Measurements from ENCODE around the gene MYBPH. TPM values are rescaled to one million over a fixed set of nuclear protein-coding genes. Genes with fewer than 3 reads are reported as not detected.
A peak's percentile ranks its signal among the peaks of the same experiment; 100 is the strongest.

The MYBPH gene
- polyA plus RNA-seq, 3 donors from 2014 or later = not detected

DNA sequence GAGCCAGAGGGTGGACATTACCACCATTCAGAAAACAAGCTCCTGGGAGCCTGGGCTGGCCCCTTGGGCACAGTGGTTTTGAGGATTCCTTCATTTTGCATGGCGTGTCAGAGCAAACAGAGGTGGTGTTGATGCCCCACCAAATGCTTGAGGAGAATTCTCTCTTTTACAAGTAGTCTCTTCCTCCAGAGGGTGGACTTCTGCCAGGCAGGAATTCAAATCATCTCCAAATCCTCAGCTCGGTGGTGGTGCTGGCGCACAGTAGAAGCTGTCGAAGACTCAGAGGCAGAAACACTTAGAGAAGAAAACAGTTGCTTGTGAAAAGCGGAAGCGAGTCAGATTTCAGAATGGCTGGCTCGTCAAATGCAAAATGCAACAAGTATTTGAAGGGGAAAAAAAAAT, 14.3 kb upstream of the MYBPH start:
- no peaks in the 10 kb centered on the region for H3K36me3 Mint-ChIP-seq
- H3K27ac Mint-ChIP-seq = no peak overlapping the region
- peaks cover 4 to 5% (median 5%) of the 10 kb centered on the region in 3 donors for H3K27me3 Mint-ChIP-seq (ENCODE audit: low read depth in 3 of 3)
- DNase-seq = no peak
- H3K4me3 Mint-ChIP-seq = no peak overlapping the region
- no peaks in the 10 kb centered on the region for H3K9me3 Mint-ChIP-seq
- no peaks in the 10 kb centered on the region for H3K4me1 Mint-ChIP-seq

DNA sequence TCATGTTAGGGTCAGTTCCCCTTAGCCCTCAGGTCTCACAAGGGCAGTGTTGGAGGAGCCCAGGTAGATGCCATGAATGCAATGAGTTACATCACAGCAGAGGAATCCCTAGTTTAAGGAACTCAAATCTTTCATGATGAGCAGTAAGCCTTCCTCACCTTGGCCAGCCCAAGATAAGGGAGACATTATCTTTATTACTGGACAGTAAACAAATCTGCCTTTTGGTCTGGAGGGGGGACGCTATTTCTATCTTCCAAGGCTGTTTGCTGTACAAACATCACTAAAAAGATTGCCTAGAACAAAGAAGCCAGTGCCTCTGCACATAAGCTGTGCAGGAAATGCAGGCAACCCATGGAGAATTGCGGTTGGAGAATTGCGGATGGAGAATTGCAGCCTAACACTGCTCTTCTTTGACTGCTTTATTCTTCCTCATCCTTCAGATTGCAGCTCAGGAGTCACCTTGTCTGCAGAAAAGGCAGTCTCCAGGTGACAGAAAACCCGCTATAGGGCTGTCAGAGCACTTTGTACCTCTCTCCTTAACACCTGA, 13.1 kb upstream of the MYBPH start:
- peaks cover 4 to 5% (median 5%) of the 10 kb centered on the region in 3 donors for H3K27me3 Mint-ChIP-seq (ENCODE audit: low read depth in 3 of 3)
- no peak overlapping the region for H3K27ac Mint-ChIP-seq
- H3K9me3 Mint-ChIP-seq = no peaks in the 10 kb centered on the region
- no peak for DNase-seq
- no peak overlapping the region for H3K4me3 Mint-ChIP-seq
- H3K4me1 Mint-ChIP-seq = no peaks in the 10 kb centered on the region
- no peaks in the 10 kb centered on the region for H3K36me3 Mint-ChIP-seq

DNA sequence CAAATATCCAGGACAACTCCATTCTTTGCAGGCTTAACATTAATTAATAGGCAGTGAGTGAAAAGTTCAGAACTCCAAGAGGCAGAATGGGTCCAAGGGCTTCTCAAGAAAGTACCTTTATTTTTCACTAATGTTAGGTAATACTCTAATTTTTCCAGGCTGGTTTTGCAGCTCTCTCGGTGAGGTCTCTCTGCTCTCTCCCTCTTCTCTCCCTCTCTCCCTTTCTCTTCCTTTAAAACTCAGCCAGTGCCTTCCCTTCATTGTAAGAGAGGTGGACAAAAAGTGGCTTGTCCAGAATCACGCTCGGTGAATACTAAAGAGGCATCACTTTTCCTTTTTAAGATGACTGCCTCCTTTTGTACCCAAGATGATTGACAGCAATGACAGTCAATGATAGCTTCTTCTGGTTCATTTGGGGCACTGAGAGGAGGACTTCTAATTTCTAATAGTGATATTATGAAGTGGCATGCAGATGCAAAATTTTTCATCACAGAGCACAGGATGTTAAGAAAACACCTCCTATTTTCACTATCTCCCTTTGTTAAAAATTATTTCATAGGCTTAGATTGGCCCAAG, 12.2 kb upstream of the MYBPH start:
- H3K27me3 Mint-ChIP-seq (ENCODE audit: low read depth in 3 of 3) = peaks cover 4 to 7% (median 5%) of the 10 kb centered on the region in 3 donors
- H3K4me3 Mint-ChIP-seq = no peak overlapping the region
- no peak for DNase-seq
- H3K27ac Mint-ChIP-seq = peak overlapping the region in 1 of 6 donors; percentile 35
- no peaks in the 10 kb centered on the region for H3K9me3 Mint-ChIP-seq
- H3K36me3 Mint-ChIP-seq = no peaks in the 10 kb centered on the region
- no peaks in the 10 kb centered on the region for H3K4me1 Mint-ChIP-seq

DNA sequence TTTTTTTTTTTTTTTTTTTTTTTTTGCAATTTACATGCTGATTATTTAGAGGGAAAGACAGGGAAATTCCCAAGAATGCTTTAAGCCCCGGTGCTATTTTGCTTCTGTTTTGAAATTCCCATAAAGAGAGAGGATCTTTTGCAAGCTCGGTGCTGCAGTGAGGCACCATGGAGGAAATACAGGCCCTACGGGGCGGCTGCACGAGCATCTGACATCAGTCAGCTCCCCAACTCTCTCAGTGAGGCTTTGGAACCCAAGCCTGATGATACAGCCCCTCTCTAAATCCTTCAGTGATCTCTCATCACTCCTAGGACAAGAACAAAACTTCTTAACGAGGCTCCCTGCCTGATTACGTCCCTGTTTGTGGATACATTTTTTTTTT, 11.7 kb upstream of the MYBPH start:
- H3K36me3 Mint-ChIP-seq = no peaks in the 10 kb centered on the region
- DNase-seq = no peak
- no peaks in the 10 kb centered on the region for H3K4me1 Mint-ChIP-seq
- H3K27me3 Mint-ChIP-seq (ENCODE audit: low read depth in 3 of 3) = peaks cover 4 to 7% (median 5%) of the 10 kb centered on the region in 3 donors
- no peak overlapping the region for H3K4me3 Mint-ChIP-seq
- H3K27ac Mint-ChIP-seq = no peak overlapping the region
- no peaks in the 10 kb centered on the region for H3K9me3 Mint-ChIP-seq

DNA sequence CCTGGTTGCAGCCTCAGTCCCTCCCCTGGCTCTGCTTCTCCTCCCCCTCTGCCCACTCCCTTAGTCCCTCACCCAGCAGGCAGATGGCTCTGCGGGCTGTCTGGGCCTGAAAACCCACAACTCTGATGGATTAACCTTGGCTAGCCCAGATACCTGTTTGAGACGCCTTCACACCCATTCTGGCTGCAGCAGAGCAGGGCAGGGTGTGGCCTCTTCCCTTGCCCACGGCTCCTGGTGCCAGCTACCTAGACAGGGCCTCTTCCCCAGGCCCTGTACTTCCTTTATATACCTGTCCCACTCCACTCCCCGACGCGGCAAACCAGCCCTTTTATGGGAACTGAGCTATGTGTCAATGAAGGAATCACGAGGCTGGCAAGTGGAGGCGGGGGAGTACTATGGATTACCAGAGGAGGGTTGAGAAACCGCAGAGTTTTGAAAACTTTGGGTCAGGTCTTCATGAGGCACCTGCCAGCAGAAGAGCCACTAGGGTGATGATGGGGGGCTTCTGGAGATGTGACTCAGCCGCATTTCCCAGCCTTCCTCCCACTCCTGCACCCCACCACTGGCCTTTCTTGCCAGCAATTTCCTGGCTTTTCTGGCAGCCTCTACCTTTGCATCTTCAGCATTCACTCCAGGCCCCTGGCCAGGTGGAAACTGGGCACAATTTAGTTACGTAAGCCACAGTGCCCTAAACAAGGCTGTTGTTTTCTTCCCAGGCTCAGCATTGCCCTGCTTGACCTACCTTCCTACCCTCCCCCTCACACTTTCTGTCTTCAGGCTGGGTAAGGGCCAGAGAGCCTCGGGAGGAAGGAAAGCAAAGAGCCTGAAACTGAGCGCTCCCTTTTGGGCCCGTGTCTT, 11.0 kb upstream of the MYBPH start, which contains the start of gene CHI3L1:
CHI3L1 (minus strand) TSS at position 259 of the 858 bp plus-strand sequence; CDS start at position 178, 81 bp downstream.
- Mint-ChIP-seq H3K36me3 (no peaks in the 10 kb centered on the region), H3K9me3 (no peaks in the 10 kb centered on the region), H3K4me1 (no peaks in the 10 kb centered on the region), H3K4me3 (no peak within 1 kb of the TSS), H3K27ac (no peak within 1 kb of the TSS), H3K27me3 (ENCODE audit: low read depth in 3 of 3) (peaks cover 5 to 7% (median 5%) of the 10 kb centered on the region in 3 donors)
- DNase-seq = no peak

DNA sequence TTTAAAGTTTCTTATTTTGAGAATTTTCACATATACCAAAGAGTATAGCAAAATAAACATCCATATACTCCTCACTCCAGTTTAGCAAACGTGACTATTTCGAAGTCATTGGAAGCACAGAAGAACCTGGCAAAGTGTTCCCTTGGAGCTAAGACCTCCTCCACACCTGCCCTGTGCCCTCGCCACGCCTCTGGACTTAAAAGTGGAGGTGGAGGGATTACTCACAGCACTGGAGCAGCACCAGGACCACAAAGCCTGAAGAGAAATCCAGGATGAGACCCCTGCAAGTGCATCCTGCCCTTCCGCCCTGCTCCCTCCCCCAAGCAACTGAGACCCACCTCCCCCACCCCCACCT, 10.4 kb upstream of the MYBPH start:
- no peak overlapping the region for H3K4me3 Mint-ChIP-seq
- H3K27ac Mint-ChIP-seq = no peak overlapping the region
- no peaks in the 10 kb centered on the region for H3K4me1 Mint-ChIP-seq
- H3K9me3 Mint-ChIP-seq = no peaks in the 10 kb centered on the region
- peaks cover 5 to 7% (median 5%) of the 10 kb centered on the region in 3 donors for H3K27me3 Mint-ChIP-seq (ENCODE audit: low read depth in 3 of 3)
- no peaks in the 10 kb centered on the region for H3K36me3 Mint-ChIP-seq
- DNase-seq = no peak

DNA sequence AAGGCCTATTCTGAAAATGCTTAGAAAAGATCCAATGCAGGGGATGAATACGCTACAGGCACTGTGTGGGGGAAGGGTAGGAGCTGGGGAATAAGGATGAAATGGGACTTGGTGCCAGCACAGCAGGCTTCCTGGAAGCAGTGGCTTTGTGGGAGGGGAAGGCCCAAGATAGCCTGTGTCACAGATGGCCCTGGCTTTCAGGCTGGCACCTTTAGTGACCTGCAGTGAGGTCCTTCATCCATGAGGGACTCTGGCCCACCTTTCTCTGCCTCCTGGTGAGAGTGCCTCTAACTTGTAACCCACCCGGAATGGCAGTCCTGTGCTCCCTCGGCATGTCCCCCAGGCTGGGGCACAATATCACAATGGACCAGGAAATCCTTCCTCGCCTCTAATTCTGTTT, 10.0 kb upstream of the MYBPH start:
- DNase-seq = no peak
- Mint-ChIP-seq H3K36me3 (no peaks in the 10 kb centered on the region), H3K4me3 (no peak overlapping the region), H3K27me3 (ENCODE audit: low read depth in 3 of 3) (peaks cover 5 to 7% (median 5%) of the 10 kb centered on the region in 3 donors), H3K4me1 (no peaks in the 10 kb centered on the region), H3K27ac (no peak overlapping the region), H3K9me3 (no peaks in the 10 kb centered on the region)

DNA sequence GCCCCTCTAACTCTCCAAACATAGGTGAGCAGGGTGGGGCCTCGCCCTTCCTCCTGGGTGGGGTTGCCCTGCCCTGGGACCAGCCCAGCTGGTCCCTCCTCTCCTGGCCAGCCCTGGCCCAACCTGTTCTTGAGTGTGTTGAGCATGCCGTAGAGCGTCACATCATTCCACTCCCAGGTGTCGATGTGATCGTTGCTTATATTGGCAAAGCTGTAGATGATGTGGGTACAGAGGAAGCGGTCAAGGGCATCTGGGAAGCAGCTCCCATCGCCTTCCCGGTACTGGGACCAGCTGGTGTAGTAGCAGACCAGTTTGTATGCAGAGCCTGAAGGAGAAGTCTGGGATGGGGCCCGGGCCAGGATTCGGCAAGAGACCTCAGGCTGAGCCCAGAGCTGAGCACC, 9.4 kb upstream of the MYBPH start:
- no peaks in the 10 kb centered on the region for H3K9me3 Mint-ChIP-seq

DNA sequence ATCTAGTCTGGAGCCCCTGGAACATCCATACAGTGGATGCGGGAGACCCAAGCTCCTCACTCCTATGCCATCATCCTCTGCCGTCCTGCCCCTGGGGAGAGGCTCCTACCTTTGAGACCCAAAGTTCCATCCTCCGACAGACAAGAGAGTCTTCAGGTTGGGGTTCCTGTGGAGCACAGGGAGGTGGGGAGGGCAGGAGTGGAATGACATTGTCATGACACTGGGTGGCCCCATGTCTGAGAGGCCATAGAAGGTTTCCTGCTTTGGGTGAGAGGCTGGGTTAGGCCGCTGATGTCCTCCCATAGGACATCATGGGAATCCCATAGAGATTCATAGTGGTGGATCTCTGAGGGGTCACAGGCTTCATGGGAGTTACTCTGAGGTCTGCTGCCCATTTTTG, 8.8 kb upstream of the MYBPH start:
- Mint-ChIP-seq H3K4me1 (no peaks in the 10 kb centered on the region), H3K27ac (no peak overlapping the region), H3K36me3 (no peaks in the 10 kb centered on the region), H3K9me3 (no peaks in the 10 kb centered on the region), H3K4me3 (no peak overlapping the region), H3K27me3 (ENCODE audit: low read depth in 3 of 3) (peaks cover 1 to 5% (median 4%) of the 10 kb centered on the region in 3 donors)
- no peak for DNase-seq

More for the DNA sequence above, 9.4 kb upstream of the MYBPH start:
- no peak for DNase-seq
- Mint-ChIP-seq H3K4me3 (no peak overlapping the region), H3K36me3 (no peaks in the 10 kb centered on the region), H3K27ac (no peak overlapping the region), H3K27me3 (ENCODE audit: low read depth in 3 of 3) (peaks cover 4 to 7% (median 5%) of the 10 kb centered on the region in 3 donors), H3K4me1 (no peaks in the 10 kb centered on the region)

DNA sequence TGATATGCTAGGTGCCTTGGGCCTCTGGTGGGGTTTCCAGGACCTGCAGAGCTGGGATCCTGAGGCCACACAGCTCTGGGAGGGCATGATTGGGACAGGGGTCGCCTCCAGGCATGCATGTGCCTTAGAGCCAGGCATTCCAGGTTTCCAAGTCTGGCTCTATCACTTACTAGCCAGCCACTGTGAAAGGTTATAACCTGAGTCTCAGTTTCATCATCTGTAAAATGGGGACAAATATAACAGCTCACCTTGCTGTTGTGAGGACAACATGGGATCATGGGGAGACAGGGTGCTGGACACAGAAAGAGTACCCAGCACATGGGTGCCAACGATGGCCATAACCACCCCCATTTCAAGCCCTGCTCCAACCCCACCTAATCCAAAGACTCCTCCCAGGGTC, 8.2 kb upstream of the MYBPH start:
- Mint-ChIP-seq H3K4me3 (no peak overlapping the region), H3K4me1 (no peaks in the 10 kb centered on the region), H3K27me3 (ENCODE audit: low read depth in 3 of 3) (peaks cover 2 to 5% (median 4%) of the 10 kb centered on the region in 3 donors), H3K36me3 (no peaks in the 10 kb centered on the region), H3K9me3 (no peaks in the 10 kb centered on the region), H3K27ac (no peak overlapping the region)
- no peak for DNase-seq

DNA sequence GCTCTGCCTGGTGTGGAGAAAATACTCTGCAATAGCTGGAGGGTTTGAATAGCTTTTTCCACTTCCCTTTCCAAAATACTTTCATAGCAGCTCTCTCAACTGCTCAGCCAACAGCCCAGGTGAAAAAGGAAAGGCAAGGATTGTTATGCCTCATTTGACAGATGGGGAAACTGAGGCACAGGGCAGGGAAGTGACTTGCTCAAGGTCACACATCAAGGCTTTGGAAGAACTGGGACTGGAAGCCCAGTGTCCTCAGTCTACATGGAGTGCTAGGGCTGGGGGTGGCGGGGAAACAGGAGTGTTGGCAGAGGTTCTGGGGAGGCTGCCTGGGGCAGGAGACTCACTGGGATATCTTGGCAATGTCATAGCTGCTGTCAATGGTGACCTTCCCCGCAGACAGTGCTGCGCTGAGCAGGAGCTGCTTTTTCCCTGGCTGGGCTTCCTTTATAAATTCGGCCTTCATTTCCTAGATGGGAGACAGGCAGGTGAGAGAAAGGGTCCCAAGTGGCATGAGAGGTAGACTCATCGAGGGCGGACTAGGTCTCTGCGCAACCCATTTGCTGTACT, 6.8 kb upstream of the MYBPH start:
- DNase-seq = no peak
- Mint-ChIP-seq H3K27me3 (ENCODE audit: low read depth in 3 of 3) (peaks cover 3 to 7% (median 3%) of the 10 kb centered on the region in 3 donors), H3K36me3 (no peaks in the 10 kb centered on the region), H3K4me3 (no peak overlapping the region), H3K4me1 (no peaks in the 10 kb centered on the region), H3K27ac (no peak overlapping the region), H3K9me3 (no peaks in the 10 kb centered on the region)

DNA sequence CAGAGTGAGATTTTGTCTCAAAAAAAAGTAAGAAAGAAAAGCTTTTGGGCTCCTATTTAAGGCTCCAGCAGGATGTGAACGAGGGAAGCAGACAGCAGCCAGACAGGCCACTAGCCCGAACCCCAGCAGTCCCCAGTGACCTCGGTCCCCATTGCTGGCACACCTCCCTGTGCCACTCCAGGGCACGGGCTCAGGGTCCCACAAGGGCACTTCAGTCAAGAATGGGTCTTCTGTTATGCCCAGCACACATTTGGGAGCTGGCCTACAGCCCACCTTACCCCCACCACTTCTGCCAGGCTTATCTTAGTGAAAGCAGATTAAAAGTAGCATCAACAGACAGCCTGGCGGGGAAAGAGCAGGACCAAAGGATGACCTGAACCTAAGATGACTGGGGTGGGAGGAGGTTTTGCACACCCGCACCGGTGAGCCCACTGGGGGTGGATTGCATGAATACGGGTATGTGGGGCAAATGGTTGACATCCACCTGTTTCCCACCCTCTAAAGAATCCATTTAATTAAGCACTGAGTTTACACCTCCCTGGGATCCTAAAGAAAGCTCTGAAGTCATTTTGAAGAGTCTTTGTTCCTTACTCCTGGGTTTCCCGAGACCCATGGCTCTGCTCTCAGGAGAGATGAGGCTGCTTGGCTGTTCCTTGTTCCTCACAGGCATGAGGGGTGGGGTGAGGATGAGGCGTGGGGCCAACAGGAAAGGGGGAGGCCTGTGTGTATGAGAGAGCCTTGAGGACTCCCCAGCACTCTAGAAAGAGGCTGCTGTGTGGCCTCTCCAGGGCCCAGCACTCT, 6.2 kb upstream of the MYBPH start:
- Mint-ChIP-seq H3K4me3 (no peak overlapping the region), H3K27ac (no peak overlapping the region), H3K4me1 (no peaks in the 10 kb centered on the region)

DNA sequence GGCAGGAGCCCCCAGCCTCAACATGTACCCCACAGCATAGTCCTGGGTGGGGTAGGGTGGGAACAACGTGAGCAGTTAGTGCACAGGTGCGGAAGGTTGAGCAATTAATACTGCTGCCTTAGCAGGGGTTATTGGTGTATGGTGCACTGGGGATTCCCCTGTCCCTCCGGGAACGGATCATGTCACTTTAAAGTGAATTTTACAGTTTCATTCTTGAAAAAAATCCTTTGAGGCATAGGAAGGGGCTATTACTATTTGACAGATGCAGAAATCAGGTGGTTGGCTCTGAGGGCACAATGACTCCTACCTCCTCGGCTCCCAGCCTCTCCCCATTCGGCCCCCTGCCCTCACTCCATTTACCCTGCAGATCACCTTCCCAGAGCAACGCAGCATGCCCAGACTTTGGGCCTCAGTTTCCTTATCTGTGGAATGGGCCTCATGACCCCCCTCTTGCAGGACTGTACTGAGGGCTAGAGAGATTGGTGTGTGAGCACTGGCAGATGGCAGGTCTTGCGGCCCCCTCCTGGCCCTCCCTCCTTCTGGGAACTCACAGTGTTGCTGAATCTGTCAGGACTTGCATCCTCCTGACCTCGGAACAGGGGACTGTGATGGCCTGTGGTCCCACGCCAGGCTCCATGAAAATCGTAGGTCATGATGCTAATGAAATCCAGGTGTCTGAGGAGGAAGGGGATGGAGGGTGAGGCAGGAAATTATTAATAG, 5.1 kb upstream of the MYBPH start:
- no peaks in the 10 kb centered on the region for H3K4me1 Mint-ChIP-seq
- no peaks in the 10 kb centered on the region for H3K9me3 Mint-ChIP-seq
- DNase-seq = no peak
- H3K4me3 Mint-ChIP-seq = no peak overlapping the region
- no peaks in the 10 kb centered on the region for H3K36me3 Mint-ChIP-seq
- no peak overlapping the region for H3K27ac Mint-ChIP-seq
- H3K27me3 Mint-ChIP-seq (ENCODE audit: low read depth in 3 of 3) = peaks cover 2 to 6% (median 3%) of the 10 kb centered on the region in 3 donors

More for the DNA sequence above, 6.2 kb upstream of the MYBPH start:
- DNase-seq = no peak
- Mint-ChIP-seq H3K27me3 (ENCODE audit: low read depth in 3 of 3) (peaks cover 3 to 7% (median 3%) of the 10 kb centered on the region in 3 donors), H3K9me3 (no peaks in the 10 kb centered on the region), H3K36me3 (no peaks in the 10 kb centered on the region)

Measured in immature natural killer cell (primary cell).